ENCODE results near the gene DCAF11. TPM values are rescaled to one million over a fixed set of nuclear protein-coding genes. Genes with fewer than 3 reads are reported as not detected.

DCAF11 gene
- total and polyA plus RNA-seq, 2 of the 8 experiments (the other 6 are each of a cell fraction or from before 2014, with no cell fraction given): 60.4 to 63.6 TPM

- Histone ChIP-seq H3K27me3 (replicated peaks in 1 of 4; ENCODE audit: control insufficient read depth in 3 of 4, extremely low read depth in 1 of 4, insufficient read depth in 3 of 4, low read length in 3 of 4) (no peaks in the 10 kb centered on the region), H3K79me1 (ENCODE audit: low read depth, low read length) (no peaks in the 10 kb centered on the region), H2AFZ (ENCODE audit: low read length) (no peak overlapping the region), H4K20me1 (replicated peaks in 1 of 2; ENCODE audit: control insufficient read depth in 1 of 2, insufficient read depth in 2 of 2, low read length in 2 of 2) (no peaks in the 10 kb centered on the region), H3K4ac (replicated peaks; ENCODE audit: insufficient read length, low read depth, low read length) (no peak overlapping the region), H3K56ac (replicated peaks; ENCODE audit: insufficient read length, low read depth, low read length) (no peak overlapping the region), H3K14ac (ENCODE audit: insufficient read length) (no peak overlapping the region), H4K5ac (ENCODE audit: insufficient read length, low read depth, low read length) (no peak overlapping the region), H3K79me2 (ENCODE audit: control insufficient read depth in 1 of 2, insufficient read depth in 2 of 2, low read length in 2 of 2) (no peaks in the 10 kb centered on the region), H2BK20ac (ENCODE audit: low read length) (no peak overlapping the region), H2BK12ac (ENCODE audit: low read depth, low read length) (no peak overlapping the region), H3K36me3 (ENCODE audit: control insufficient read depth in 2 of 4, insufficient read depth in 4 of 4, low read length in 3 of 4) (peaks cover 0 to 8% (median 2%) of the 10 kb centered on the region in 4 experiments; a peak in 3 of 8 replicates), H3K27ac (ENCODE audit: low read depth, low read length) (no peak overlapping the region), H3K18ac (ENCODE audit: extremely low read depth, low read length) (no peak overlapping the region), H2AK5ac (ENCODE audit: low read depth, low read length) (no peak overlapping the region), H3K4me3 (ENCODE audit: extremely low read depth in 1 of 4, insufficient read depth in 2 of 4, low read depth in 3 of 4, low read length in 4 of 4) (no peak overlapping the region), H3K4me1 (replicated peaks in 1 of 4; ENCODE audit: control insufficient read depth in 3 of 4, insufficient read depth in 4 of 4, low read length in 3 of 4) (peaks cover 0 to 10% (median 5%) of the 10 kb centered on the region in 4 experiments; a peak in 4 of 7 replicates), H2BK5ac (ENCODE audit: low read depth, low read length) (no peak overlapping the region), H4K8ac (ENCODE audit: extremely low read depth, insufficient read depth, low read length) (no peak overlapping the region), H4K91ac (replicated peaks; ENCODE audit: insufficient read length, low read length) (no peak overlapping the region), H3K23me2 (ENCODE audit: low read depth, low read length) (peaks cover 5% of the 10 kb centered on the region; the same call in 1 of the 2 replicates), H3K4me2 (ENCODE audit: insufficient read depth in 1 of 2, low read depth in 2 of 2, low read length in 2 of 2) (no peak overlapping the region), H3K9me3 (ENCODE audit: insufficient read depth in 2 of 2, low read depth in 1 of 2, low read length in 1 of 2) (no peaks in the 10 kb centered on the region), H3K9ac (replicated peaks in 1 of 4; ENCODE audit: extremely low read depth in 1 of 4, low read depth in 3 of 4, low read length in 3 of 4) (no peak overlapping the region), H2BK120ac (replicated peaks; ENCODE audit: low read depth, low read length) (no peak overlapping the region), H2BK15ac (ENCODE audit: low read length) (no peak overlapping the region), H3K23ac (ENCODE audit: insufficient read length) (no peak overlapping the region)
- CTCF ChIA-PET (ENCODE audit: partially characterized antibody): interaction anchor here (0.7 kb wide), 1 partner anchor 25 kb away, joined by 4 read pairs; no protein-coding TSS in a partner anchor
- POLR2A ChIA-PET (ENCODE audit: partially characterized antibody): interaction anchor here (1.0 to 11.1 kb wide), 8 partner anchors 8 to 81 kb away, joined by 3 to 100 read pairs (median 6); partner anchors contain the start of genes DCAF11, EMC9, NRL and RNF31
- DNase-seq (ENCODE audit: low read depth in 1 of 2, low spot score in 2 of 2) (no peak), FAIRE-seq (no peak)
- WGBS, 2 experiments (ENCODE audit: extremely low coverage in 1 of 2, insufficient coverage in 1 of 2, insufficient read length in 1 of 2, insufficient replicate concordance in 2 of 2, low coverage in 1 of 2, low lambda C conversion rate in 2 of 2, missing lambda C conversion rate in 1 of 2): 90% methylated on average over 2 of the region's 2 CpGs; no CpG with 5 or more reads in 1 of the 2 experiments
- TF ChIP-seq CBX5 (IDR thresholded peaks at IDR 0.05; ENCODE audit: low read depth, low read length) (no peak), MAX (IDR thresholded peaks at IDR 0.05) (no peak), MAFK (IDR thresholded peaks at IDR 0.05; ENCODE audit: low read depth, low read length) (no peak), USF2 (IDR thresholded peaks at IDR 0.05; ENCODE audit: low read length) (no peak), CBX8 (IDR thresholded peaks at IDR 0.05; ENCODE audit: borderline replicate concordance, low read depth, low read length) (no peak), ATF2 (IDR thresholded peaks at IDR 0.05; ENCODE audit: low read length) (no peak), JUN (IDR thresholded peaks at IDR 0.05; ENCODE audit: low read depth, low read length) (no peak), RFX5 (IDR thresholded peaks at IDR 0.05; ENCODE audit: borderline replicate concordance, low read depth, low read length) (no peak), GTF2F1 (IDR thresholded peaks at IDR 0.05; ENCODE audit: borderline replicate concordance, low read depth, low read length) (no peak), TBP (IDR thresholded peaks at IDR 0.05; ENCODE audit: low read depth, low read length) (no peak), KDM1A (IDR thresholded peaks at IDR 0.05; ENCODE audit: borderline replicate concordance, low read length) (no peak)
These were observed 18.4 kb downstream of the DCAF11 start for GRCh38 chr14:24132976-24133375.

Measured in H1 (cell line).